IPS-15b (cell line): ENCODE measurements around the gene PILRA.
A peak's percentile ranks its signal among the peaks of the same experiment; 100 is the strongest.

Experiments
- H3K27me3 ChIP-seq: one replicate; pipeline ENCODE4 v1.6.1; 2013; ENCODE audit warnings: low read length; ENCODE audit not compliant: control insufficient read depth, insufficient read depth
- H3K36me3 ChIP-seq: one replicate; pipeline ENCODE4 v1.6.1; 2013; ENCODE audit warnings: low read length; ENCODE audit not compliant: control insufficient read depth, insufficient read depth
- H3K4me1 ChIP-seq: one replicate; pipeline ENCODE4 v1.6.1; 2013; ENCODE audit warnings: mild to moderate bottlenecking, low read length; ENCODE audit not compliant: control insufficient read depth, insufficient read depth
- H3K4me3 ChIP-seq: one replicate; pipeline ENCODE4 v1.5.1; 2013; ENCODE audit warnings: low read depth, low read length
- H3K9ac ChIP-seq: one replicate; pipeline ENCODE4 v1.6.1; 2013; ENCODE audit warnings: low read depth, mild to moderate bottlenecking, low read length
- H3K9me3 ChIP-seq: one replicate; pipeline ENCODE4 v1.6.1; 2013; ENCODE audit warnings: mild to moderate bottlenecking, low read length; ENCODE audit not compliant: control insufficient read depth, insufficient read depth

PILRA gene

GRCh38 chr7:100426516-100426915 is 53.2 kb downstream of the PILRA start:
- Histone ChIP-seq H3K4me3 (no peak overlapping the region), H3K9me3 (no peaks in the 10 kb centered on the region), H3K36me3 (no peaks in the 10 kb centered on the region), H3K27me3 (peaks cover 5% of the 10 kb centered on the region), H3K9ac (no peak overlapping the region), H3K4me1 (no peaks in the 10 kb centered on the region)

- H3K9ac ChIP-seq = no peak overlapping the region
- peaks cover 4% of the 10 kb centered on the region for H3K4me1 ChIP-seq
- peaks cover 5% of the 10 kb centered on the region for H3K27me3 ChIP-seq
- no peaks in the 10 kb centered on the region for H3K9me3 ChIP-seq
- peak overlapping the region; percentile 96 for H3K4me3 ChIP-seq
- peaks cover 3% of the 10 kb centered on the region for H3K36me3 ChIP-seq
Observed at GRCh38 chr7:100427762-100428198, 54.5 kb downstream of the PILRA start.

- H3K9ac ChIP-seq = peak within 1 kb of the TSS; percentile 98
- H3K4me3 ChIP-seq = peak within 1 kb of the TSS; percentile 96
- H3K9me3 ChIP-seq = no peaks in the 10 kb centered on the region
- peaks cover 4% of the 10 kb centered on the region for H3K4me1 ChIP-seq
- H3K27me3 ChIP-seq = peaks cover 5% of the 10 kb centered on the region
- peaks cover 9% of the 10 kb centered on the region for H3K36me3 ChIP-seq
Observed at GRCh38 chr7:100428199-100428966, 55.1 kb downstream of the PILRA start, which contains the start of gene ZCWPW1. Gene ZCWPW1, minus strand, starts transcription at chr7:100428703. Its CDS starts 8,054 bp downstream, at chr7:100420649.

- H3K4me3 ChIP-seq = peak overlapping the region; percentile 96
- peaks cover 4% of the 10 kb centered on the region for H3K4me1 ChIP-seq
- H3K36me3 ChIP-seq = peaks cover 16% of the 10 kb centered on the region
Observed at GRCh38 chr7:100428967-100429636, 55.8 kb downstream of the PILRA start.

GRCh38 chr7:100429637-100430492 is 56.6 kb downstream of the PILRA start, which contains the start of gene MEPCE:
Gene MEPCE, plus strand, starts transcription at chr7:100429831. Its CDS starts 188 bp downstream, at chr7:100430019.
- Histone ChIP-seq H3K4me1 (peaks cover 6% of the 10 kb centered on the region), H3K27me3 (peaks cover 5% of the 10 kb centered on the region), H3K36me3 (peaks cover 18% of the 10 kb centered on the region), H3K9ac (peak within 1 kb of the TSS; percentile 98), H3K9me3 (no peaks in the 10 kb centered on the region), H3K4me3 (peak within 1 kb of the TSS; percentile 96)

More at GRCh38 chr7:100428967-100429636, 55.8 kb downstream of the PILRA start:
- peak overlapping the region; percentile 98 for H3K9ac ChIP-seq
- H3K9me3 ChIP-seq = no peaks in the 10 kb centered on the region
- peaks cover 5% of the 10 kb centered on the region for H3K27me3 ChIP-seq

- H3K9ac ChIP-seq = peak overlapping the region; percentile 79
- peaks cover 18% of the 10 kb centered on the region for H3K36me3 ChIP-seq
- H3K27me3 ChIP-seq = peaks cover 5% of the 10 kb centered on the region
- H3K9me3 ChIP-seq = no peaks in the 10 kb centered on the region
- peak overlapping the region; percentile 84 for H3K4me3 ChIP-seq
- peaks cover 8% of the 10 kb centered on the region for H3K4me1 ChIP-seq
Observed at GRCh38 chr7:100430493-100431285, 57.4 kb downstream of the PILRA start.

- peaks cover 8% of the 10 kb centered on the region for H3K4me1 ChIP-seq
- no peaks in the 10 kb centered on the region for H3K9me3 ChIP-seq
- peak overlapping the region; percentile 84 for H3K4me3 ChIP-seq
- H3K36me3 ChIP-seq = peaks cover 18% of the 10 kb centered on the region
- peak overlapping the region; percentile 79 for H3K9ac ChIP-seq
- peaks cover 5% of the 10 kb centered on the region for H3K27me3 ChIP-seq
Observed at GRCh38 chr7:100431286-100431735, 58.0 kb downstream of the PILRA start.

- no peaks in the 10 kb centered on the region for H3K9me3 ChIP-seq
- peak overlapping the region; percentile 23 for H3K4me3 ChIP-seq
- H3K4me1 ChIP-seq = peaks cover 8% of the 10 kb centered on the region
- H3K9ac ChIP-seq = no peak overlapping the region
- H3K27me3 ChIP-seq = peaks cover 5% of the 10 kb centered on the region
- H3K36me3 ChIP-seq = peaks cover 18% of the 10 kb centered on the region
Observed at GRCh38 chr7:100432053-100432452, 58.8 kb downstream of the PILRA start.

GRCh38 chr7:100432621-100433275 is 59.5 kb downstream of the PILRA start:
- Histone ChIP-seq H3K36me3 (peaks cover 18% of the 10 kb centered on the region), H3K4me1 (peaks cover 8% of the 10 kb centered on the region), H3K9ac (no peak overlapping the region), H3K27me3 (peaks cover 2% of the 10 kb centered on the region), H3K4me3 (no peak overlapping the region), H3K9me3 (no peaks in the 10 kb centered on the region)

GRCh38 chr7:100433276-100433591 is 59.9 kb downstream of the PILRA start:
- H3K36me3 ChIP-seq = peaks cover 18% of the 10 kb centered on the region

More at GRCh38 chr7:100433276-100433591, 59.9 kb downstream of the PILRA start:
- Histone ChIP-seq H3K4me1 (peaks cover 8% of the 10 kb centered on the region), H3K9ac (no peak overlapping the region), H3K27me3 (no peaks in the 10 kb centered on the region), H3K9me3 (no peaks in the 10 kb centered on the region), H3K4me3 (no peak overlapping the region)
